ENCODE measurements around the gene NKAIN1.
"Not testable (repeated sequence)": the region's sequence is repeated elsewhere in the genome, so short reads cannot be mapped to it uniquely, and the experiment has no call there.

The NKAIN1 gene

DNA sequence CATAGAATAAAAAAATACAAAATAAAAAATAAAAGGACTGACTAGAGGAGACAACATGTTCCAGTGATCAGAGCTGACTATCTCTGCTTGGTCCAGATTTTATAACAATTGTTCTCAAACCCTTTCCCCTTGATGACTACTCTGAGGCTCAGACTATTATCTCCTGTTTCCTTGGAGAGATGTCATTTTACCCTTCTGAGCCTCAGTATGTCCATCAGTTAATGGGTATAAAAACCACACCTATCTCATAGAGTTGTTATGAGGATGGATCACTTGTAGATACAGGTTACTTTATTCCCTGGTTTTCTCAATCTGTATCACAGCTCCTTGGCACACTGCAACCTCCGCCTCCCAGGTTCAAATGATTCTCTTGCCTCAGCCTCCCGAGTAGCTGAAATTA lies 7.0 kb downstream of the NKAIN1 start:
- DNase-seq, result no peak

DNA sequence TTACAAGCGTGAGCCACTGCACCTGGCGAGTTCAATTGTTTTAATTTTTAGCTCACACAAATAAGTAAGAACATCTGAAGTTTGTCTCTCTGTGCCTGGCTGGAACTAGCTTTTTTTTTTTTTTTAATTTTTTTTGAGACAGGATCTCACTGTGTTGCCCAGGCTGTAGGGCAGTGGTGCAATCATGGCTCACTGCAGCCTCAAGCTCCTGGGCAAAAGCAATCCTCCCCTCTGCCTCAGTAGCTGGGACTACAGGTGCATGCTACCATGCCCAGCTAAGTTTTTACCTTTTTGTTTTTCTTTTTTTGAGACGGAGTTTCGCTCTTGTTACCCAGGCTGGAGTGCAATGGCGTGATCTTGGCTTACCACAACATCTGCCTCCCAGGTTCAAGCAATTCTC lies 7.9 kb downstream of the NKAIN1 start:
- DNase-seq, result no peak

DNA sequence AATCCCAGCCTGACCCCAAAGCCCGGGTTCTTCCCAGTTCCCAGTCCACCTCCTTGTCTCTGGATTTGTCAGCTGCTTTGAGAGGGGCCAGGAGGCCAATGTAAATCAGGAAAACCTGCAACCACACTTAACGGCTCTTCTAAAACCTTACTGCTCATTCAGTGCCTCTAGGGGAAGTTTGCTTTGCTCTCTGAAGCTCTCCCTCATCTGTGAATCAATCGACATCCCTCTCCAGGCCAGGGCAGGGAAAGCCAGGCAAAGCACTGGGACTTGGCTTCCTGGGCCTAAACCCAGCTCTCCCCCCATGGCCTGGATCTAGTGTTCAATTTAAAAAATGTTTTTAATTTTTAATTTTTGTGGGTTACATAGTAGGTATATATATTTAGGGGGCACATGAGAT lies 9.3 kb downstream of the NKAIN1 start:
- DNase-seq, result no peak

DNA sequence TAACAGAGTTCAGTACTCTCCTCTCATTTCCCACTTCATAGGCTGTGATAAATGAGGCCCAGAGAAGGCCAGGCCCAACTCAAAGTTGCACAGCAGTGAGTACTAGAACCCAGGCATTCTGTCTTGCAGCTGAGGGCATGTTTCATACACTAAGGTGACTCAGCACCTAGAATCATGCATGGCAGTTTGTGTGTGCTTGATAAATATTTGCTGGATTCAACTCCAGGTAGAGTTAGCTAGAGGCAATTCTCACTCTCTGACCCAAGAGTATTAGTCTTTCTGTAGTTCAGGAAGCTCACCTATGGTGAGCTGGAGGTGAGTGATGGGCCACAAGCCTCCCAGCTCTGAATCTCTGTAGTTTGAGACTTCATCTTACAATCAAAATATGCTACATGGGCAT lies 10.7 kb downstream of the NKAIN1 start:
- no peak for DNase-seq

DNA sequence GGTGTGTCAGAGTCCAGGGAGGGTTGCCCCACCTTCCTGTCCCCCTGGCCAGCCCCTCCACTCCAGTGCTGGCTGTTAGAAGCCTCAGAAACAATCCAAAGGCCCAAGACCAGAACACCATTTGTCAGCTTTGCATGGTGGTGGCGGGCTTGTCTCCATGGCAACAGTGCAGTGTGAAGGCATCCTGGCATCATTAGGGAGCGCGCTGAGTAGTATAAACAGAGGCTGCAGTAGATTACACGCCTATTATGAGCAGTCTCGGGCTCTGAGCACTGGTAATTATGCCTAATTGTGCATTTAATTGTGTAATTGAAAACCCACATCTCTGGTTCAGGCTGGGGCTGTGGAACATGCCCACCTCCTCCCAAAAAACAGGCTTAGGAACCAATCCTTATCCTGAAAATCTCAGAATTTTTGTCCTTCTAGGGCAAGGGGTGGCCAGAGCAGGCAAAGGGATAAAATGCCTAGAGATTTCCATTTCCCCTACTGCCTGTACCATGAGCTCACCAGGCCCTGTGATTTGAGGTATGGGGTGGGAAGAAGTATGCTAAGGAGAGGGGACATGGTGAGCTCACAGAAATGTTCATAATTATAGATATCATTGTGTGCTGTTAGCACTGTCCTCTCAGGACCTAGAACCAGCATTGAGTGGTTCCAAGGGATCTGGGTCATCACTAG lies 11.7 kb downstream of the NKAIN1 start:
- no peak for DNase-seq

DNA sequence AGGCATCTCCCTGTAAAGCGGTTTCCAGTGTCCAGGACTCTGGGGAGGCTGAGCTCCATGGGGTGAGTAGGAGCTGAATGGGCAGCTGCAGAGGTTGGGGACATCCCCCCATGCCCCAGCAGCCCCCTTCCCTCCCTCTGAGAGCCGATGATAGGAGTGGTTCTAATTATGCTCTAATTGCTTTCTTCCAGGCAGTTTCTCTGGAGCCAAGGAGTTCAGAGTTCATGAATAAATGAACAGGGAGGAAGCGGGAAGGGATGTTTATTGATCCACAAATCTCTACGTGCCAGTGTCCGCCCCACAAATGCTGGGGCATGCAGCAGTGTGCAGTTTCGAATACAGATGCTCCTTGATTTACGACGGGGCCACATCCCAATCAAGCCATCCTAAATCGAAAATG lies 15.6 kb downstream of the NKAIN1 start:
- no peak for DNase-seq

DNA sequence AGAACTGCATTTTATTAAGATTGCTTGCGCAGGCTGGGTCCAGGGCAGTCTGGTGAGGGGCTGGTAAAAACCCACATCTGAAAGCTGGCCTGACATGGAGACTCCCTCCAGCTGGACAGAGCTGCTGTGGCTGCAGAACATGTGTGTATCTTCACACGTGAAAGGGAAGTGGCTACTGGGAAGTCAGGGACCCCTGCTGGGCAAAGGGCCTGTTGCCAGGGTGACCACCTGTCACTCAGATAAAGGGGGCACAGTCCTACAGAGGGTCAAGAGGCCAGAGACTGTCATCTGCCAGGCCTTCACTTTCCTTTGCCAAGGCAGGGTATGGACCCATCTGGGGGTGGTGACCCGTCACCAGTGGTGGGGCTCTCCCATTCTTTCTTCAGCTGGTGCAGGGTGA lies 17.5 kb downstream of the NKAIN1 start:
- no peak for DNase-seq

DNA sequence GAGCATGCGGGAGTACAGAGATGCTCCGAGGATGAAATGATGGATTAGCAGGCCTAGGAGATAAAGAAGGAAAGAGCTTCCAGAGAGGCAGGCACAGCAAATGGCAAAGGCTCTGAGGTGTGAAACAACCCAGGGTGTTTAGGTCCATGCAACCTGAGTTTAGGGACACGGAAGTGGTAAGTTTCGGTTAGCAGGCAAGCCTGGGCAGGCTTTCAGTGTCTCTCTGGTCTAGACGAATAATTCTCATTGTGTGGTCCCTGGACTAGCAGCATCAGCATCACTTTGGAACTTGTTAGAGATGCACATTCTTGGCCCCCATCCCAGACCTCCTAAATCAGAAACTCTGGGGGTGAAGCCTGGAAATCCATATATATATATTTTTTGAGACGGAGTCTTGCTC lies 18.6 kb downstream of the NKAIN1 start:
- DNase-seq, result no peak

DNA sequence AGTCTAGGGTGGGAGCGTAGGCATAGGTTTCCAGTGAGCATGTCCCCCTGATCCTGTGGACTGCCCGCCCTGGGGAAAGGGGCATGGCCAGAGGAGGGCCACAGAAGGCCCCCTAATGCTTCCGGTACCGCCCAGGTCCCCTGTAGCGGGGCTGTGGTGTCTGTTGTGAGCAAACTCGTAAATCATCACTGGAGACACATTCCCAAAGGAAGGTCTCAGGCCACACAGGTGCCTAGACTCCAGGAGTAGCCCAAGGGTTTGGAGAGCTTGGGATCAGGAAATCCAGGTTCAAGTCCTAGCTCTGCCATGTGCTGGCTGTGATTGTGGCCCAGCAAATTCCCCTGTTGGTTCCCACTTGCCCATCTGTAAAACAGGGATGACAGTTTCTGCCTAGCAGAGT lies 20.2 kb downstream of the NKAIN1 start:
- DNase-seq, result no peak

DNA sequence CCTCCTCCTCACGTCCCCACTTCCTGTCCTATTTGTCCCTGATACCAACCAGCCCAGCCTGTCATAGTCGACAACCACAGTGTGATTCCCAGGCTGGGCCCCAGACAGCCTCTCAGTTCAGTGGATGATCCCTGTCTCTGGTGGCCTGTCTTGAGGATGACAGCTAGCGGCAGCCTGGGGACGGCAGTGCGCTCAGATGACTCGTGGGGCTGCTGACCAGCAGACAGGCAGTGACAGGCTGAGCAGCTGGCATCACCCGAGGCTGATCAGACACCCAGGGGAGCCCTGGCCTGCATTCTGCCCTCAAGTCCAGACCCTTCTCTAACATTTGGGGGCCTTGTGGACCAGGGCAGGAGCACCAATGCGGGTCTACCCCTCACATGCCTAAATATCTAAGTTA lies 21.0 kb downstream of the NKAIN1 start:
- DNase-seq, result no peak

DNA sequence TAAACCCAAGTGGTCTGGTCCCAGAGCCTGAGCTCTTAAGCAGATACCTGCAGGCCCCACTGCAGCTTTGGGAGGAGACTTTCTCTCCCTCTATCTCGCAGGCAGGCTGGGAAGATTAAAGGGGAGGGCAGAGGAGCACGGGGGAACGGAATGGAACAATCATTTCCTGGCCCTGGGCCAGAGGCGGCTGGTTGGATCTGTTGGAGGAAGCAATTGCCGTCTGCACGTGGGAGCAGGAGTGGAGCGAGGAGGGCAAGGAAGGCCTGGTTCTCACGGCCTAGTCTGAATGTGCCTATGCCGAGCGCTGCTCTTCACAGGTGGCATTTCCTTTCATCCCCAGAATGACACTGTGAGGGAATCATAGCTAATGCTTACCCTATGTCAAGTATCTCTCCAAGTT lies 23.7 kb downstream of the NKAIN1 start:
- DNase-seq, result peak; percentile 15

DNA sequence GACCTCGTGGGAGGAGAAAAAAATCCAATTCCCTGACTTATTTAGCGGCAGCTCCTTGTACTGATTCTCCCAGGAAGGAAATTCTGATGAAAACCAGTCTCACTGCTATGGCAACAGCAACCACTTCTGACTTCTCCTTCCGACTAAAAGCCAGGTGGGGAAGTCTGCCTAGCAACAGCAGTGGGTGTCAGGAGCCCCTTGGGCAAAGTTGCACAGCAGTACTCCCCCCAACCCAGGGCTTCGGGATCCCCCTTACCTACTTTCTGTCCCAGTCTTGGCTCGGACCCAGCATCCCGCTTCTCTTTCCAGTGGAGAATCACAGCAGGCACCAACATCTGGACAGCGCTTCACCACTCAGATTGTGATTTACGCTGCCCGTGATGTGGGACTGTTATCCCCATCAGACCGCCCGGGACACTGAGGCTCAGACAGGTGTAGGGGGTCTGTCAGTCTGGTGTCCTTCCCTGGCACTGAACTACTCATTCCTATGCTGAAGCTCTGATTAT lies 24.6 kb downstream of the NKAIN1 start:
- no peak for DNase-seq

DNA sequence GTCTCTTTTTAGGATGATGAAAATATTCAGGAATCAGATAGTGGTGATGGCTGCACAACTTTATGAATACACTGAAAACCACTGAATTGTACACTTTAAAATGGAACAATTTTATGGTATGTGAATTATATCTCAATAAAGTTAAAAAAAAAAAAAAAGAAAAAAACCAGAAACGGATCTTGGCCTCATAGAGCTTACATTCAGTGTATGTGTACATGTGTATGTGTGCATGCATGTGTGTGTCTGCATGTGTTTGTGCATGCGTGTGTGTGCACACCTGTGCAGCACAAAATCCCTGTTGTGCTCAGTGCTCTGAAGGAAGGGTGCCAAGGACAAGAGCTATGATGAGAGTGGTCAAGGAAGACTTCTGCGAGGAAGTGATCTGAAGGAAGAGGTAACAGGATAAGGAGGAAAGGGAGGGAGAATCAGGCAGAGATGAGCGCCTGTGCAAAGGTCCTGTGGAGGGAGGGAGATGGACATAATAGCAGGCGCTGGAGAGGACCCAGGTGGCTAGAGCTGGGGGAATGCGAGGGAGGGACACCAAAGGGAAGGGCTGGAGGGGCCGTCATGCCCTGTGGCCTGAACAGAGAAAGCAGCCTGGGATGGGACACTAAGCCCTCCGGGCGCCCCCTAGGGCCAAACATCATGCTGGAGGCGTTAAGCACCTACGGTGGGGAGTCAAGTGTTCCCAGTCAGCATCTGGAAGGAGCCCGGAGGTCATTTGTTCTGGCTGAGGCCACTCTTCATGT lies 25.2 kb downstream of the NKAIN1 start:
- DNase-seq, result no peak

DNA sequence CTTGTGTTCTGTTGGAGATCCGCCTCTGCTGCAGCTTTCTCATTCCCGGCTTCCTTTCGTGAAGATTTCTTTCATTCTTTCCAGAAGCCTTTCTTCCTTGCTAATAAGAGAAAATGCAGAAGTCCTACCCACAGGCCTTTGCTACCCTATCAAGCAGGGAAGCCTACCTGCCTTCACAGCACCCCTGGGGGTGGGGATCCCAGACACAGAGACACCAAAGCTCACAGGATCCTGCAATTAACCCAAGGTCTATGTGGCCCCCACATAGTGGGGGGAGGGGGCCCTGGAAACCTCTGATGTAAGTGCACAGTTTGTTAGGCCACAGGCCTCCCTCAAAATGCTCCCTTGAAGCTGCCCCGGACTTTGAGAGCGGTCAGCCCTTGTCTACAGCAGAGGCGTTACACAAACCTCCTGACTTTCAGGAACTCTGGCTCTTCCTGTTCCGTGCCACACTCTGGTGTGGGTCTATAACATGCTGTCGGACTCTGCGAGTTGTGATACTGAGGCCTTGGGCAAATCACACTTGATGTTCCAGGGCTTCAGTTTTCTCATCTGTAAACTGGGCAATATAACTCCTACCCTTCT lies 31.2 kb downstream of the NKAIN1 start:
- no peak for DNase-seq

DNA sequence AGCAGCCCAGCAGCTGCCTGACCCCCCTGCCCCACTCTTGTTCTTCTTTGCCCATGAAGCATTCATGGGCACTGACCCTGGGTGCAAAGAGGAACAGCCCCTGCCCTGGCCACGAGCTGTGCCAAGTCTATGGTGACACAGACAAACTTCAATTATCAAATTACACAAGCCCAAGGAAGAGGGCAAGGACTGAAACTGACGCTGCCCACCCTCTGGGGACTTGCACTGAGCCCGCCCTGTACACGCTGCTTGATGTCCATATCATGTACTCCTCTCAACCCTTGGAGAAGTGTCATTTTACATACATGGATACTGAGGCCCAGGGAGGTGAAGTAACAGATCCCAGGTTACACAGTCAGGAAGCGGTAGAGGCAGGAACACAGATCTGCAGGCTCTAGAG lies 32.1 kb downstream of the NKAIN1 start:
- no peak for DNase-seq

DNA sequence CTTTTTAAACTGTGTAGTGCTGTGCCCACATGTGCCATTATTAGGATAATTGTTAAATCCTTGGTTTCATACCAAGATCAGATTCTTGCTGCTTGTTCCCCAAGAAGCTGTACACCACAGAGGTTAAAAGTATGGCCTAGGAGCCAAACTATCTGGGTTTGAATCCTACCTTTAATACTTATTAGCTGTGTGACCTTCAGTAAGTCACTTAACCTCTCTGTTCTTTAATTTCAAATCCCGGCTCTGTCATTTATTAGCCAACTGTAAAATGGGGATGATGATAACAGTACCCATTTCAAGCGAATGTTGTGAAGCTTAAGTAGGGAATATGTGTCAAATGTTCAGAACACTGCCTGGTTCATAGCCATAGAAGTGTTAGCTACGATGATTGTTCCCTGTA lies 32.6 kb downstream of the NKAIN1 start:
- no peak for DNase-seq

DNA sequence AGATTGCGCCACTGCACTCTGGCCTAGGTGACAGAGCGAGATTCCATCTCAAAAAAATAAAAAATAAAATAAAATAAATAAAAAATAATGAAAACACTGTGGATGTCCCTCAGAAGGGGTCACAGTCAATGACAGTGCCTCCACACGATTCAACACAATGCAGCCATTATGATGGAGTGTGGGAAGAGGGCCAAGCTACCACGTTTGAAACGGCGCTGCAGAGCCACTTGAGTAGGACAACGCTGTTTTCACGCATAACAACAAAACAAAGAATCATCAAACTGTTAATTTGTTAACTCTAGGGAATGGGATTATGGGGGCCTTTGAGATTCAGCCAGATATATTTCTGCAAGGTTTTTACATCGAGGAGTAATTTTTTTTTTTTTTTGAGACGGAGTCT lies 36.5 kb downstream of the NKAIN1 start:
- no peak for DNase-seq

DNA sequence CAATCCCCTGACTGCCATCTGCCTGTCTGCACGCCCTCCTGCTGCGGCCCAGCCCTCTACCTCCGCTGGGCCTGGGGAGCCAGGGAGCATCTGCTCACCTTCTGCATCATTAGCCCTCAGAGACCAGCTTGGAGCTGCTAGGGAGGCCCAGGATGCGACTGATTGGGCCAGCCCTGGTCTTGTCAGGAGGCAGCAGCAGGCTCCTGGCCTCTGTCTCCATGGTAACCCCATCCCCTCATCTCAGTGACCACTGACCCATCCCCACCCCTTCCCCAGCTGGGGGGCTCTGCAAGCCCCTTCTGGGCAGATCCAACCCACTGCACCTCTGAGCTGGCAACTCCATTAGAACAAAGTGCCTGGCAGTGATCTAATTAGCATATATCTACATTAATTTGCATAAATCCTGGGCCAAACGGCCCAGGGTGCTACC lies 37.7 kb downstream of the NKAIN1 start:
- DNase-seq, result no peak

DNA sequence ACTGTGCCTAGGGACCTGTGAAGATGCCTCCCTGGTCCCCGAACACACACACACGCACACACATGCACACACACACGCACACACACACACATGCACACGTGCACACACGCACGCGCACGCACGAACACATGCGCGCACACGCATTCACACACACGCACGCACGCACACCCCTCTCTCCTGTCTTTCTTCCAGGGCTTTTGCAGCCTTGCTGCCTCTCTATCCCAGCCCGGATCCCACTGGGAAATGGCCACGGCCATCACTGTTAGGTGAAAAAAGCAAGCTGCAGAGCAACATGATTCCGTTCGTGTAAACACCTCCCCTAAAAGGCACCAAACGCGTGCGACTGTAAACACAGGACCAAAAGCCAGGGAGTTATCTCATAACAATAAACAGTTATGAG lies 39.7 kb downstream of the NKAIN1 start:
- no peak for DNase-seq

DNA sequence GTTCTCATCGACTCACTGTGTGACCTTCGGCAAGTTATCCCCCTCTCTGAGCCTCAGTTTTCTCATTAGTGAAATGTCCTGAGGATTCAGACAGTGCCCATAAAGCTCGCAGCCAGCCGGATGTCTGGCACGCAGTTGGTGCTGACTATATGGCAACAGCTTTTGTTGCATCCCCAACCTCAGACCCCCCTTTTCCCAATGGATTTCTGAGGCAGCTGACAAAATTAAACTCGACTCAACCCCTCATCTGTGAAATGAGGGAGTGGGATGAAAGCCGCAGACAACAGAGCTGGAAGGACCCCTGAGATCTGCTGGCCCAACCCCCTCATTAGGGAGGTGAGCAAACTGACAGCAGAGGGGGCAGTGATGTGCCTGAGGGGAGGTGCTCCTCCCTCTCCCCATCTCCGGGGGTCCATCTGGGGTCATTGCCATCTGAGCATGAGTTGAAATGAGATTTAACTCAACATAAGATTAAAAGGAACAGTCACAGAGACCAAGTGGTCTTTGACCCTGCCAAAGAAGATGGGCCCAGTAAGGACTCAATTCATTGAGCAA lies 40.4 kb downstream of the NKAIN1 start:
- no peak for DNase-seq

DNA sequence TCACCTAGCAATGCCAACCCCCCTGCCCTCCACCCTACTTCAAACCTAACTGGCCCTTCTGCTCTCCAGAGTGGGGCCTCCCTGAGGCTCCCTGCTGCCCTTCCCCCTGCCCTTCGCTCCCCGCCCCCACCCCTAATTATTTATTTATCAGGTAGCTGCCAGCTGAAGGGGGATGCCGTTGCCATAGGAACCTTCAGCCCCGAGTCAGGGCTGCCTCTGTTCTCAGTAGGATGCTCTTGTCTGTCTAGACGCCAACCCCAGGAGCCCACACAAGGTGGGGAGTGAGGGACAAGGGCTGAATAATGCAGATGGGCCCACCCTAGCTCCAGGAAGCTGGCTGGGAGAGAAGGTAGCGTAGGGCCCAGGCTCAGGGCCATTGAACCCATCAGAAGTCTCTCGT lies 41.1 kb downstream of the NKAIN1 start:
- DNase-seq, result no peak

DNA sequence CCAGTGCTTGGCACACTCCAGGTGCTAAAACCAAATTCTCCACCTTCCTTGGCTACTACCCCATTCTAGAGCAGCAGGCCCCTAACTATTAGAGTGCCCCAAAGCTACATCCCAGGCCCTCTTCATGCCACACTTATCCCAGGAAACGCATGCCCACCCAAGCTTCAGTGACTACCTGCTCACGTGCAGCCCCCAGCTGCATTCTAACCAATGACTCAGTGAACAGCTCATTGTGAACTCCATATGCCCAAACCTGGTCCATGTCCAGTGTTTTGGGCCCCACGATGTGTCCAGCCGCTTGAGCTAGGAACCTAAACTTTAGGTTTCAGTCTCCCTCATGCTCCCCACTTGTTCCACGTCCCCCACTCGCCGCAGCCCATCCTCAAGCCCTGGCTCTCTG lies 41.5 kb downstream of the NKAIN1 start:
- no peak for DNase-seq

DNA sequence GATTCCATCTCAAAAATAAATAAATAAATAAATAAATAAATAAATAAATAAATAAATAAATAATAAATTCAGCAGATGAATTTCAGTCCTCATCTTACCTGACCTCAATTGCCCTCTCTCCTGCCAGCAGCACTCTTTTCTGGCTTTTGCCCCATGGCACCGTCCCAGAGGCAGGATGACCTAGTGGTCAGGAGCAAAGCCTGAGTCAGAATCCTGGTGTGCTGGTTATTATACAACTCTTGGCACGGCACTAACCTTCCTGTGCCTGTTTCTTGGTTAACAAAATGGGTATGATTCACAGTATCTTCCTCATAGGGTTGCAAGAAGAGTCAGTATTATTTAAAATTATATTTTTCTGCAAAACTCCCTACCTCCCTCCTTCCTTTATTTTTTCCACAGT lies 43.0 kb downstream of the NKAIN1 start:
- DNase-seq, result no peak

DNA sequence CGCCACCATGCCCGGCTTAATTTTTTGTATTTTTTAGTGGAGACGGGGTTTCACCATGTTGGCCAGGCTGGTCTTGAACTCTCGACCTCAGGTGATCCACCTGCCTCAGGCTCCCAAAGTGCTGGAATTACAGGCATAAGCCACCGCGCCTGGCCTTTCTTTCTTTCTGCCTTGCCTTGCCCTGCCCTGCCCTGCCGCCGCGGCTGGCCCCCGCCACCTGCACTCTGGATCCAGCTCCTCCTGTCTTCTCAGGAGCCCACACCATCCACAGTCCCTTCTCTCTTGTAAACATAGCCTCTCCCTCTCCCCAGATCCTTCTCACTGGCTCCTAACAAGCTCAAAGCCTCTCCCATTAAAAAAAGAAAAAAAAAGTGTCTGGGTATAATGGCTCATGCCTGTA lies 44.4 kb downstream of the NKAIN1 start:
- DNase-seq, result not testable (repeated sequence)

Measured in fibroblast of skin of scalp (primary cell).